CD4-positive, CD25-positive, alpha-beta regulatory T cell (primary cell): Measurements from ENCODE around the gene DHCR7. TPM values are rescaled to one million over a fixed set of nuclear protein-coding genes. Genes with fewer than 3 reads are reported as not detected.
A peak's percentile ranks its signal among the peaks of the same experiment; 100 is the strongest.
"Not testable (repeated sequence)": the region's sequence is repeated elsewhere in the genome, so short reads cannot be mapped to it uniquely, and the experiment has no call there.

Source experiments
- ATAC-seq, 2 donors: fragments of 150-1000 bp; cut with Tn5 transposase; one replicate each; pipeline ENCODE4 v1.10.0; 2021; ENCODE audit warnings: low read depth in 2 of 2, moderate number of reproducible peaks in 2 of 2, moderate library complexity in 1 of 2
- DNase-seq, 3 donors: peaks; one replicate each; pipeline versions ENCODE4 v3.0.0 to v3.0.0-alpha.2; 2012 to 2022; ENCODE audit warnings: mixed read lengths in 1 of 3
- H3K27ac ChIP-seq: one replicate; pipeline ENCODE4 v1.7.0; 2013; ENCODE audit warnings: mild to moderate bottlenecking, low read length; ENCODE audit not compliant: insufficient read depth, poor library complexity, severe bottlenecking
- H3K27me3 ChIP-seq: one replicate; pipeline ENCODE4 v1.7.0; 2013; ENCODE audit warnings: low read length; ENCODE audit not compliant: control insufficient read depth, insufficient read depth
- H3K36me3 ChIP-seq: one replicate; pipeline ENCODE4 v1.7.0; 2013; ENCODE audit warnings: mild to moderate bottlenecking, low read length, moderate library complexity; ENCODE audit not compliant: control insufficient read depth, insufficient read depth
- H3K4me1 ChIP-seq: 2 replicates; pipeline ENCODE4 v1.7.0; 2013; ENCODE audit warnings: mild to moderate bottlenecking, low read length; ENCODE audit not compliant: insufficient read depth, control insufficient read depth, poor library complexity, severe bottlenecking
- H3K4me3 ChIP-seq: one replicate; pipeline ENCODE4 v1.7.0; 2013; ENCODE audit warnings: low read depth, mild to moderate bottlenecking, low read length, moderate library complexity
- H3K9me3 ChIP-seq, 2 experiments: 1 replicate in 1 of 2; 2 replicates in 1 of 2; pipeline ENCODE4 v1.7.0; 2013; ENCODE audit warnings: low read length in 2 of 2, mild to moderate bottlenecking in 1 of 2, moderate library complexity in 1 of 2; ENCODE audit not compliant: control insufficient read depth in 2 of 2
- H3K27ac Mint-ChIP-seq, 3 donors: one replicate each; pipeline ENCODE4 v1.8.0; 2020 to 2022; ENCODE audit warnings: mild to moderate bottlenecking in 3 of 3, mixed read lengths in 3 of 3, moderate library complexity in 2 of 3
- H3K27me3 Mint-ChIP-seq: one replicate; pipeline ENCODE4 v1.8.0; 2022; ENCODE audit warnings: mild to moderate bottlenecking, mixed read lengths
- H3K36me3 Mint-ChIP-seq: one replicate; pipeline ENCODE4 v1.8.0; 2020; ENCODE audit warnings: mixed read lengths
- H3K4me1 Mint-ChIP-seq, 4 donors: one replicate each; pipeline ENCODE4 v1.8.0; 2020 to 2022; ENCODE audit warnings: mixed read lengths in 4 of 4, mild to moderate bottlenecking in 1 of 4
- H3K4me3 Mint-ChIP-seq, 4 donors: one replicate each; pipeline ENCODE4 v1.8.0; 2020 to 2022; ENCODE audit warnings: mild to moderate bottlenecking in 4 of 4, mixed read lengths in 4 of 4, moderate library complexity in 3 of 4
- H3K9me3 Mint-ChIP-seq, 7 donors: one replicate each; pipeline ENCODE4 v1.8.0; 2020 to 2022; ENCODE audit warnings: mixed read lengths in 7 of 7, mild to moderate bottlenecking in 3 of 7, moderate library complexity in 2 of 7
- polyA plus RNA-seq, 4 donors: library from polyadenylated mRNA; unstranded; fragments of 300-500 nt; fragmentation: Illumina TruSeq; gene quantifications; one replicate each; pipeline ENCODE4 v1.2.3, GENCODE V29; 2021
- total RNA-seq: library from RNA; stranded (reverse); gene quantifications from one replicate; pipeline ENCODE4 v1.2.3, GENCODE V29; 2022

The DHCR7 gene
- total and polyA plus RNA-seq, 5 donors from 2014 or later, result 11.2 to 21.1 (median 15.4) TPM

GRCh38 chr11:71425860-71426259 is 22.3 kb downstream of the DHCR7 start:
- ATAC-seq, result no peak
- no peak overlapping the region for H3K4me3 ChIP-seq
- H3K9me3 ChIP-seq, result no peaks in the 10 kb centered on the region
- H3K36me3 ChIP-seq, result no peaks in the 10 kb centered on the region
- Mint-ChIP-seq H3K4me1 (peaks cover 0 to 4% (median 1%) of the 10 kb centered on the region in 4 donors), H3K27ac (no peak overlapping the region), H3K27me3 (no peaks in the 10 kb centered on the region), H3K36me3 (no peaks in the 10 kb centered on the region), H3K9me3 (peaks cover 0 to 2% (median 0%) of the 10 kb centered on the region in 7 donors), H3K4me3 (no peak overlapping the region)
- peak in 1 of 3 donors; percentile 5 for DNase-seq
- H3K27me3 ChIP-seq, result peaks cover 4% of the 10 kb centered on the region
- no peak overlapping the region for H3K27ac ChIP-seq
- no peaks in the 10 kb centered on the region for H3K4me1 ChIP-seq

GRCh38 chr11:71425409-71425808 is 22.8 kb downstream of the DHCR7 start:
- DNase-seq (no peak), ATAC-seq (no peak)
- Histone ChIP-seq H3K4me3 (no peak overlapping the region), H3K27me3 (peaks cover 4% of the 10 kb centered on the region), H3K36me3 (no peaks in the 10 kb centered on the region), H3K4me1 (no peaks in the 10 kb centered on the region), H3K9me3 (no peaks in the 10 kb centered on the region), H3K27ac (no peak overlapping the region)
- no peak overlapping the region for H3K27ac Mint-ChIP-seq
- no peak overlapping the region for H3K4me3 Mint-ChIP-seq
- H3K36me3 Mint-ChIP-seq, result no peaks in the 10 kb centered on the region
- peaks cover 0 to 4% (median 1%) of the 10 kb centered on the region in 4 donors for H3K4me1 Mint-ChIP-seq
- H3K9me3 Mint-ChIP-seq, result peaks cover 0 to 2% (median 0%) of the 10 kb centered on the region in 7 donors
- no peaks in the 10 kb centered on the region for H3K27me3 Mint-ChIP-seq

GRCh38 chr11:71423181-71423790 is 24.9 kb downstream of the DHCR7 start:
- no peaks in the 10 kb centered on the region for H3K36me3 ChIP-seq
- H3K27me3 Mint-ChIP-seq, result no peaks in the 10 kb centered on the region
- H3K4me1 ChIP-seq, result no peaks in the 10 kb centered on the region
- no peak overlapping the region for H3K27ac ChIP-seq
- no peaks in the 10 kb centered on the region for H3K9me3 ChIP-seq
- H3K4me3 Mint-ChIP-seq, result no peak overlapping the region
- H3K36me3 Mint-ChIP-seq, result no peaks in the 10 kb centered on the region
- H3K27ac Mint-ChIP-seq, result no peak overlapping the region
- no peak overlapping the region for H3K4me3 ChIP-seq
- DNase-seq (no peak), ATAC-seq (no peak)
- H3K4me1 Mint-ChIP-seq, result peaks cover 0 to 2% (median 0%) of the 10 kb centered on the region in 4 donors
- peaks cover 4% of the 10 kb centered on the region for H3K27me3 ChIP-seq
- no peaks in the 10 kb centered on the region for H3K9me3 Mint-ChIP-seq

DNA sequence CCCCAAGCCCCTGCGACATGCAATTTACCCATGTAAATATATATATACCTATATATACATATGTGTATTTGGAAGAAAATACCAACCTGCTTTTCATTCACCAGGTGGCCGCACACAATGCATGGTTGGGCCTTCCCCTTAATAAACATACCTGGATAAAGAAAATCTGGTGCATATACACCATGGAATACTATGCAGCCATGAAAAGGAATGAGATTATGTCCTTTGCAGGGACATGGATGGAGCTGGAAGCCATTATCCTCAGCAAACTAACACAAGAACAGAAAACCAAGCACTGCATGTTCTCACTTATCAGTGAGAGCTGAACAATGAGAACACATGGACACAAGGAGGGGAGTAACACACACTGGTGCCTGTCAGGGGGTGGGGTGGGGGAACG is 25.9 kb downstream of the DHCR7 start:
- ATAC-seq, H3K27me3 ChIP-seq, H3K4me3 ChIP-seq, H3K4me3 Mint-ChIP-seq, H3K36me3 ChIP-seq, H3K9me3 ChIP-seq, DNase-seq, H3K27ac ChIP-seq, H3K36me3 Mint-ChIP-seq, H3K4me1 ChIP-seq, H3K27me3 Mint-ChIP-seq, H3K9me3 Mint-ChIP-seq, H3K4me1 Mint-ChIP-seq: not testable (repeated sequence)
- H3K27ac Mint-ChIP-seq, result peak overlapping the region in 1 of 3 donors; percentile 20

- Mint-ChIP-seq H3K27ac (no peak overlapping the region), H3K9me3 (no peaks in the 10 kb centered on the region)
Observed at GRCh38 chr11:71421392-71421950, 26.7 kb downstream of the DHCR7 start.

DNA sequence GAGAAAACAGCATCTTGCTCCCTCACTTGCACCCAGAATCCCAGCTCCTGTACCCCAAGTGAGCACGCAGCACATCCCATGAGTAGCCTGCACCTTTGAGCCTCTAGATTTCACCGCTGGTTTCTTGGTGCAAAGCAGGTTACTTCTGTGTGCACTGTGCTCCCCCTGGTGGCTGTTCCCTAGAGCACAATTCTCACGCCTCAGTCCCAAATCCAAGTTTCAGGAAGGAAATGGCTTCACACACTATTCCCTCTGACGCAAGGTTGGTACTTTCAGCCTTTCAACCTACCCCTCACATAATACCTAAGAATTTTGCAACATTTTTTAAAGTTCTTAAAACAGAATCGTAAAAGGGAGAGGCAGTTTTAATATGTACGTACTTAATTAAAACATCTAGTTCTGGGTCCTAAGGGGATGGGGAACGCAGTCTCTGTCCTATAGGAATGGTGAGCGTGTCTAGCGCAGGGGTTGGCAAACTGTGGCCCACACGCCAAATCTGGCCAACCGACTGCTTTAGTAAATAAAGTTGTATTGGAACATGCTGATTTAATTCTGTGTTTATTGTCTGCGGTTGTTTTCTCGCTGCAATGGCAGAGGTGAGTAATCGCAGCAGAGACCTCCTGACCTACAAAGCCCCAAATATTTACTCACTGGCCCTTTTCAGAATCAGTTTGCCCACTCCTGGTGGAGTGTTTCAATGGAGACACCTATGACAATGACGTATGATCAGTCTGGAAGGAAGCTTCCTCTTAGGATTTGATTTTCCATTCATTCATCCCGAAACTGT is 27.5 kb downstream of the DHCR7 start:
- Histone ChIP-seq H3K36me3 (no peaks in the 10 kb centered on the region), H3K27me3 (peaks cover 4% of the 10 kb centered on the region), H3K4me1 (no peaks in the 10 kb centered on the region), H3K27ac (no peak overlapping the region), H3K9me3 (no peaks in the 10 kb centered on the region), H3K4me3 (no peak overlapping the region)
- DNase-seq (peak in 1 of 3 donors; percentile 35), ATAC-seq (no peak)
- peaks cover 4% of the 10 kb centered on the region for H3K27me3 Mint-ChIP-seq
- no peak overlapping the region for H3K27ac Mint-ChIP-seq
- H3K36me3 Mint-ChIP-seq, result no peaks in the 10 kb centered on the region
- H3K4me3 Mint-ChIP-seq, result no peak overlapping the region
- peaks cover 0 to 2% (median 0%) of the 10 kb centered on the region in 4 donors for H3K4me1 Mint-ChIP-seq
- no peaks in the 10 kb centered on the region for H3K9me3 Mint-ChIP-seq

More at GRCh38 chr11:71421392-71421950, 26.7 kb downstream of the DHCR7 start:
- H3K4me3 ChIP-seq, result no peak overlapping the region
- no peak overlapping the region for H3K27ac ChIP-seq
- no peaks in the 10 kb centered on the region for H3K9me3 ChIP-seq
- Mint-ChIP-seq H3K36me3 (no peaks in the 10 kb centered on the region), H3K27me3 (peaks cover 4% of the 10 kb centered on the region), H3K4me1 (peaks cover 0 to 2% (median 0%) of the 10 kb centered on the region in 4 donors), H3K4me3 (no peak overlapping the region)
- no peaks in the 10 kb centered on the region for H3K36me3 ChIP-seq
- H3K4me1 ChIP-seq, result no peaks in the 10 kb centered on the region
- peaks cover 4% of the 10 kb centered on the region for H3K27me3 ChIP-seq
- DNase-seq (no peak), ATAC-seq (no peak)

DNA sequence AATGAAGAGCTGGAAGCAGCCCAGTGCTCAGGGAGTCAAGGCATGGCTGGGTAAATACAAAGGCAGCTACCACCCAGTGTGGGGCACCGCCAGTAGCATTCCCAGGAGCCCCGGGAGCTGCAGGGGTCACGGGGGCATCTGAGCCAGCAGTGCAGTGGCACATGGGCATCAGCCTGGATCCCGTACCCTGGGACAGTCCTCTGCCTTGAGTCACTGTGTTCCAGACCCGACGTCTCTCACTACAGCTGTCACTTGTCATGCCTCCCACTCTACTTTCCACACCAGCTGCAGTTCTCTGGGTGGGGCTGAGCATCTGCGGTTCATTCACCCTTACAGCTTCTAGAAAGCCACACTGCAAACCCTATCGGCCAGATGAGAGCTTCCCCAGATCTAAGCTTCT is 29.6 kb downstream of the DHCR7 start:
- Histone ChIP-seq H3K27ac (no peak overlapping the region), H3K4me1 (no peaks in the 10 kb centered on the region), H3K36me3 (no peaks in the 10 kb centered on the region), H3K4me3 (no peak overlapping the region), H3K9me3 (no peaks in the 10 kb centered on the region), H3K27me3 (peaks cover 4% of the 10 kb centered on the region)
- Mint-ChIP-seq H3K4me3 (no peak overlapping the region), H3K27me3 (peaks cover 4% of the 10 kb centered on the region), H3K9me3 (no peaks in the 10 kb centered on the region), H3K4me1 (peaks cover 0 to 2% (median 0%) of the 10 kb centered on the region in 4 donors), H3K36me3 (no peaks in the 10 kb centered on the region), H3K27ac (no peak overlapping the region)
- ATAC-seq (no peak), DNase-seq (no peak)
